GM12874 (cell line): Measurements from ENCODE around the gene DTWD2.

ENCODE experiments used
- CTCF ChIP-seq: IDR thresholded peaks from 2 replicates; pipeline ENCODE4 v1.5.1; 2011; ENCODE audit warnings: low read depth, mild to moderate bottlenecking, control low read depth, low read length, moderate library complexity; ENCODE audit not compliant: insufficient read depth

The DTWD2 gene

GRCh38 chr5:118968925-118969375 is 19.4 kb downstream of the DTWD2 start:
- no peak for TF ChIP-seq CTCF

GRCh38 chr5:118968406-118968911 is 19.9 kb downstream of the DTWD2 start:
- no peak for TF ChIP-seq CTCF

- TF ChIP-seq CTCF = no peak
These were observed 21.3 kb downstream of the DTWD2 start for GRCh38 chr5:118967059-118967508.

GRCh38 chr5:118965890-118966289 is 22.5 kb downstream of the DTWD2 start:
- TF ChIP-seq CTCF = no peak

GRCh38 chr5:118963169-118963568 is 25.2 kb downstream of the DTWD2 start:
- no peak for TF ChIP-seq CTCF

GRCh38 chr5:118960557-118960956 is 27.8 kb downstream of the DTWD2 start:
- no peak for TF ChIP-seq CTCF

GRCh38 chr5:118956727-118957126 is 31.6 kb downstream of the DTWD2 start:
- TF ChIP-seq CTCF = no peak
